Muscle of leg (tissue), 11 donors: Measurements from ENCODE around the gene KCND2. TPM values are rescaled to one million over a fixed set of nuclear protein-coding genes. Genes with fewer than 3 reads are reported as not detected.

Source experiments
- DNase-seq: peaks from one replicate; pipeline ENCODE4 v3.0.0; 2013
- H3K27ac ChIP-seq: one replicate; pipeline ENCODE4 v1.5.1; 2013; ENCODE audit warnings: mild to moderate bottlenecking, low read length, control low read depth
- H3K27me3 ChIP-seq: one replicate; pipeline ENCODE4 v1.6.1; 2013; ENCODE audit warnings: low read length; ENCODE audit not compliant: control insufficient read depth, insufficient read depth
- H3K36me3 ChIP-seq: one replicate; pipeline ENCODE4 v1.6.1; 2013; ENCODE audit warnings: low read length; ENCODE audit not compliant: control insufficient read depth, insufficient read depth
- H3K4me1 ChIP-seq: one replicate; pipeline ENCODE4 v1.6.1; 2013; ENCODE audit warnings: low read length; ENCODE audit not compliant: control insufficient read depth, insufficient read depth
- H3K4me3 ChIP-seq: one replicate; pipeline ENCODE4 v1.5.1; 2013; ENCODE audit warnings: low read length, control low read depth
- H3K9me3 ChIP-seq: replicated peaks from 2 replicates; pipeline ENCODE4 v1.6.1; 2013; ENCODE audit warnings: low read depth, low read length; ENCODE audit not compliant: control insufficient read depth
- whole genome bisulfite sequencing: methylation state at CpG from one replicate; pipeline ENCODE4 v1.1.5; 2013; ENCODE audit warnings: missing lambda C conversion rate; ENCODE audit not compliant: insufficient coverage; 5-methylcytosine and 5-hydroxymethylcytosine counted together
- polyA plus RNA-seq, 8 donors: library from polyadenylated mRNA; unstranded; fragments of 120-200 nt; gene quantifications; one replicate each; pipeline versions ENCODE4 v1.2.1 to v1.2.3, GENCODE V29; 2013; ENCODE audit warnings: inconsistent platforms in 1 of 8, low replicate concordance in 1 of 8; ENCODE audit not compliant: insufficient read length in 8 of 8, insufficient read depth in 1 of 8
- total RNA-seq: library from RNA; stranded (reverse); fragments of 120-200 nt; gene quantifications from one replicate; pipeline ENCODE4 v1.2.4, GENCODE V29; 2013

Gene KCND2
- total and polyA plus RNA-seq, 9 donors, result 0.50 to 1.3 (median 0.88) TPM

- no peak overlapping the region for H3K4me3 ChIP-seq
- H3K27me3 ChIP-seq, result no peaks in the 10 kb centered on the region
- no peaks in the 10 kb centered on the region for H3K36me3 ChIP-seq
- DNase-seq, result no peak
- no peak overlapping the region for H3K27ac ChIP-seq
- no peaks in the 10 kb centered on the region for H3K4me1 ChIP-seq
- H3K9me3 ChIP-seq, result peaks cover 4% of the 10 kb centered on the region
- no CpG with 5 or more reads among the region's 1 CpG for WGBS
Measured at GRCh38 chr7:120260111-120260510, 12.9 kb upstream of the KCND2 start.

GRCh38 chr7:120272261-120272660 lies 714 bp upstream of the KCND2 start:
- peaks cover 13% of the 10 kb centered on the region for H3K4me1 ChIP-seq
- 0% methylated on average over 5 of the region's 17 CpGs for WGBS
- DNase-seq, result peak; percentile 64
- H3K27me3 ChIP-seq, result peaks cover 28% of the 10 kb centered on the region
- H3K27ac ChIP-seq, result no peak overlapping the region
- H3K36me3 ChIP-seq, result no peaks in the 10 kb centered on the region
- peak overlapping the region; percentile 48 for H3K4me3 ChIP-seq
- no peaks in the 10 kb centered on the region for H3K9me3 ChIP-seq

- Histone ChIP-seq H3K36me3 (no peaks in the 10 kb centered on the region), H3K27me3 (peaks cover 28% of the 10 kb centered on the region), H3K9me3 (no peaks in the 10 kb centered on the region)
Measured at GRCh38 chr7:120273476-120273975, 551 bp downstream of the KCND2 start.

GRCh38 chr7:120274482-120274881 lies 1.5 kb downstream of the KCND2 start:
- H3K4me3 ChIP-seq, result no peak overlapping the region
- DNase-seq, result no peak

More at GRCh38 chr7:120273476-120273975, 551 bp downstream of the KCND2 start:
- Histone ChIP-seq H3K4me1 (peaks cover 13% of the 10 kb centered on the region), H3K4me3 (peak overlapping the region; percentile 47), H3K27ac (no peak overlapping the region)
- DNase-seq, result peak; percentile 64
- WGBS, result 3% methylated on average over 13 of the region's 38 CpGs

GRCh38 chr7:120274899-120275298 lies 1.9 kb downstream of the KCND2 start:
- Histone ChIP-seq H3K9me3 (no peaks in the 10 kb centered on the region), H3K36me3 (no peaks in the 10 kb centered on the region), H3K27ac (no peak overlapping the region), H3K4me3 (no peak overlapping the region), H3K27me3 (peaks cover 28% of the 10 kb centered on the region), H3K4me1 (peaks cover 13% of the 10 kb centered on the region)
- DNase-seq, result no peak
- WGBS, result 94% methylated on average over 27 of the region's 27 CpGs

More at GRCh38 chr7:120274482-120274881, 1.5 kb downstream of the KCND2 start:
- Histone ChIP-seq H3K36me3 (no peaks in the 10 kb centered on the region), H3K27ac (no peak overlapping the region), H3K27me3 (peaks cover 28% of the 10 kb centered on the region), H3K4me1 (peaks cover 13% of the 10 kb centered on the region), H3K9me3 (no peaks in the 10 kb centered on the region)
- 96% methylated on average over 13 of the region's 16 CpGs for WGBS

GRCh38 chr7:120276720-120277119 lies 3.7 kb downstream of the KCND2 start:
- no peaks in the 10 kb centered on the region for H3K36me3 ChIP-seq
- H3K27me3 ChIP-seq, result peaks cover 28% of the 10 kb centered on the region
- no peaks in the 10 kb centered on the region for H3K9me3 ChIP-seq
- no peak overlapping the region for H3K4me3 ChIP-seq
- DNase-seq, result no peak
- peaks cover 13% of the 10 kb centered on the region for H3K4me1 ChIP-seq
- H3K27ac ChIP-seq, result no peak overlapping the region

- Histone ChIP-seq H3K4me1 (peaks cover under 1% of the 10 kb centered on the region), H3K4me3 (no peak overlapping the region), H3K27me3 (peaks cover 13% of the 10 kb centered on the region), H3K36me3 (no peaks in the 10 kb centered on the region), H3K9me3 (no peaks in the 10 kb centered on the region), H3K27ac (no peak overlapping the region)
- no peak for DNase-seq
- WGBS, result no CpG with 5 or more reads among the region's 3 CpGs
Measured at GRCh38 chr7:120278773-120279172, 5.8 kb downstream of the KCND2 start.

GRCh38 chr7:120280743-120281142 lies 7.8 kb downstream of the KCND2 start:
- DNase-seq, result no peak
- Histone ChIP-seq H3K27ac (no peak overlapping the region), H3K9me3 (no peaks in the 10 kb centered on the region), H3K4me1 (no peaks in the 10 kb centered on the region), H3K4me3 (no peak overlapping the region), H3K27me3 (no peaks in the 10 kb centered on the region), H3K36me3 (no peaks in the 10 kb centered on the region)
- WGBS, result no CpG with 5 or more reads among the region's 3 CpGs

- Histone ChIP-seq H3K4me1 (no peaks in the 10 kb centered on the region), H3K36me3 (no peaks in the 10 kb centered on the region), H3K27ac (no peak overlapping the region), H3K4me3 (no peak overlapping the region), H3K9me3 (no peaks in the 10 kb centered on the region), H3K27me3 (no peaks in the 10 kb centered on the region)
- no peak for DNase-seq
Measured at GRCh38 chr7:120293027-120293426, 20.1 kb downstream of the KCND2 start.

GRCh38 chr7:120302190-120302589 lies 29.2 kb downstream of the KCND2 start:
- DNase-seq, result no peak

GRCh38 chr7:120303105-120303504 lies 30.1 kb downstream of the KCND2 start:
- Histone ChIP-seq H3K36me3 (no peaks in the 10 kb centered on the region), H3K4me3 (no peak overlapping the region), H3K9me3 (no peaks in the 10 kb centered on the region), H3K27ac (no peak overlapping the region), H3K27me3 (no peaks in the 10 kb centered on the region), H3K4me1 (no peaks in the 10 kb centered on the region)
- no peak for DNase-seq

More at GRCh38 chr7:120302190-120302589, 29.2 kb downstream of the KCND2 start:
- H3K4me1 ChIP-seq, result no peaks in the 10 kb centered on the region
- H3K9me3 ChIP-seq, result no peaks in the 10 kb centered on the region
- WGBS, result 92% methylated on average over 6 of the region's 7 CpGs
- H3K4me3 ChIP-seq, result no peak overlapping the region
- no peak overlapping the region for H3K27ac ChIP-seq
- no peaks in the 10 kb centered on the region for H3K36me3 ChIP-seq
- no peaks in the 10 kb centered on the region for H3K27me3 ChIP-seq
